SK-N-SH treated with all-trans-retinoic acid at 6 μM for 48 hours (cell line): Measurements from ENCODE around the gene BABAM2.

Source experiments
- ATAC-seq: fragments of 200-7000 bp; cut with Tn5 transposase; 3 replicates; pipeline ENCODE4 v1.9.1; 2020; ENCODE audit warnings: mild to moderate bottlenecking, moderate library complexity
- BACH2 ChIP-seq: fragments of 250-450 bp; sonication (Bioruptor Pico); IDR thresholded peaks from 2 replicates; pipeline ENCODE4 v1.9.0; 2021; ENCODE audit warnings: mild to moderate bottlenecking, borderline replicate concordance
- CSDC2 ChIP-seq: fragments of 250-450 bp; sonication (Bioruptor Pico); IDR thresholded peaks from 2 replicates; pipeline ENCODE4 v1.5.0; 2020; ENCODE audit warnings: mild to moderate bottlenecking, moderate library complexity
- ESRRG ChIP-seq: fragments of 250-450 bp; sonication (Bioruptor Pico); IDR thresholded peaks from 2 replicates; pipeline ENCODE4 v1.6.1; 2021; ENCODE audit warnings: mild to moderate bottlenecking
- OSR1 ChIP-seq: fragments of 250-450 bp; sonication (Bioruptor Pico); IDR thresholded peaks from 2 replicates; pipeline ENCODE4 v1.8.0; 2022; ENCODE audit warnings: moderate library complexity, mild to moderate bottlenecking, inconsistent platforms
- PPARA ChIP-seq: fragments of 250-450 bp; sonication (Bioruptor Pico); IDR thresholded peaks from 2 replicates; pipeline ENCODE4 v1.5.0; 2020; ENCODE audit warnings: mild to moderate bottlenecking, borderline replicate concordance
- RARB ChIP-seq: fragments of 250-450 bp; sonication (Bioruptor Pico); IDR thresholded peaks from 2 replicates; pipeline ENCODE4 v1.8.0; 2021; ENCODE audit warnings: mild to moderate bottlenecking, moderate library complexity
- SNAI2 ChIP-seq: fragments of 250-450 bp; sonication (Bioruptor Pico); IDR thresholded peaks from 2 replicates; pipeline ENCODE4 v1.5.0; 2020; ENCODE audit warnings: mild to moderate bottlenecking, moderate library complexity
- TCF4 ChIP-seq: fragments of 250-450 bp; sonication (Bioruptor Pico); IDR thresholded peaks from 2 replicates; pipeline ENCODE4 v1.8.0; 2021; ENCODE audit warnings: mild to moderate bottlenecking, moderate library complexity, borderline replicate concordance
- TOX ChIP-seq: fragments of 250-450 bp; sonication (Bioruptor Pico); IDR thresholded peaks from 2 replicates; pipeline ENCODE4 v1.8.0; 2021; ENCODE audit warnings: mild to moderate bottlenecking, moderate library complexity, borderline replicate concordance
- ZC3H10 ChIP-seq: fragments of 250-450 bp; sonication (Bioruptor Pico); IDR thresholded peaks from 2 replicates; pipeline ENCODE4 v1.5.1; 2021; ENCODE audit warnings: mild to moderate bottlenecking, moderate library complexity
- ZFP3 ChIP-seq: fragments of 250-450 bp; sonication (Bioruptor Pico); IDR thresholded peaks from 2 replicates; pipeline ENCODE4 v1.5.0; 2020; ENCODE audit warnings: mild to moderate bottlenecking, moderate library complexity
- ZFP30 ChIP-seq: fragments of 450-650 bp; formaldehyde crosslinking; IDR thresholded peaks from 2 replicates; pipeline ENCODE4 v1.5.0; 2022; ENCODE audit warnings: mild to moderate bottlenecking, moderate library complexity
- ZNF565 ChIP-seq: fragments of 450-650 bp; formaldehyde crosslinking; conservative IDR thresholded peaks from 2 replicates; pipeline ENCODE4 v1.5.0; 2020; ENCODE audit warnings: low read depth, mild to moderate bottlenecking, moderate library complexity
- ZNF70 ChIP-seq: fragments of 450-650 bp; formaldehyde crosslinking; IDR thresholded peaks from 2 replicates; pipeline ENCODE4 v1.5.0; 2020; ENCODE audit warnings: mild to moderate bottlenecking, moderate library complexity
- ZNF8 ChIP-seq: fragments of 450-650 bp; formaldehyde crosslinking; IDR thresholded peaks from 2 replicates; pipeline ENCODE4 v1.5.0; 2020; ENCODE audit warnings: mild to moderate bottlenecking, moderate library complexity
- TF ChIP-seq, protein P1 (sequence below): fragments of 250-450 bp; sonication (Bioruptor Pico); IDR thresholded peaks from 2 replicates; pipeline ENCODE4 v1.5.1; 2020; ENCODE audit warnings: low read depth, mild to moderate bottlenecking, moderate library complexity
- TF ChIP-seq, protein P2 (sequence below): fragments of 250-450 bp; sonication (Bioruptor Pico); IDR thresholded peaks from 2 replicates; pipeline ENCODE4 v1.8.0; 2020; ENCODE audit warnings: mild to moderate bottlenecking, moderate library complexity, borderline replicate concordance
- TF ChIP-seq, protein P3 (sequence below): fragments of 250-450 bp; sonication (Bioruptor Pico); IDR thresholded peaks from 2 replicates; pipeline ENCODE4 v1.5.0; 2020; ENCODE audit warnings: mild to moderate bottlenecking, moderate library complexity
- TF ChIP-seq, protein P4 (sequence below): fragments of 250-450 bp; sonication (Bioruptor Pico); IDR thresholded peaks from 2 replicates; pipeline ENCODE4 v1.8.0; 2021; ENCODE audit warnings: low read depth, mild to moderate bottlenecking, moderate library complexity, borderline replicate concordance

BABAM2 gene

DNA sequence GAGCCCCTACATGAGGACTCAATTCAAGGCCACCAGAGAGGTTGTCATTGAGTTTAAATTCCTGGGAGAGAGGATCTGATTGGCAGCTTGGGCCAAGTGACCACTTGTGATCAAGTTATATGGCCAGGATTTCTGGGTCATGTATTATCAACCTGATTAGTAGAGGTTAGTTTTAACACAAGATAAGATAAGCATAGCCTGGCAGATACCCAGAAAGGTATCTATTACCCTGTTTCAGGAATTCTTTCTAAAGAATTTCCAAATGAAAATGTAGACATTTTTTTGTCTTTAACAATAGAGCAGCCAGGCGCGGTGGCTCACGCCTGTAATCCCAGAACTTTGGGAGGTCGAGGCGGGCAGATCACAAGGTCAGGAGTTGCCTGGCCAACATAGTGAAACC is 50.5 kb downstream of the BABAM2 start:
- no peak for ATAC-seq
- no peak for TF ChIP-seq RARB (CRISPR knock-in tag)
- TF ChIP-seq ZNF565, result no peak
- TF ChIP-seq, protein P1, sequence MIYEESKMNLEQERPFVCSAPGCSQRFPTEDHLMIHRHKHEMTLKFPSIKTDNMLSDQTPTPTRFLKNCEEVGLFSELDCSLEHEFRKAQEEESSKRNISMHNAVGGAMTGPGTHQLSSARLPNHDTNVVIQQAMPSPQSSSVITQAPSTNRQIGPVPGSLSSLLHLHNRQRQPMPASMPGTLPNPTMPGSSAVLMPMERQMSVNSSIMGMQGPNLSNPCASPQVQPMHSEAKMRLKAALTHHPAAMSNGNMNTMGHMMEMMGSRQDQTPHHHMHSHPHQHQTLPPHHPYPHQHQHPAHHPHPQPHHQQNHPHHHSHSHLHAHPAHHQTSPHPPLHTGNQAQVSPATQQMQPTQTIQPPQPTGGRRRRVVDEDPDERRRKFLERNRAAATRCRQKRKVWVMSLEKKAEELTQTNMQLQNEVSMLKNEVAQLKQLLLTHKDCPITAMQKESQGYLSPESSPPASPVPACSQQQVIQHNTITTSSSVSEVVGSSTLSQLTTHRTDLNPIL (CRISPR knock-in tag), result no peak
- no peak for TF ChIP-seq ESRRG (CRISPR knock-in tag)
- TF ChIP-seq TOX (CRISPR knock-in tag), result no peak
- TF ChIP-seq PPARA (CRISPR knock-in tag), result no peak
- TF ChIP-seq OSR1 (CRISPR knock-in tag), result no peak
- no peak for TF ChIP-seq SNAI2 (CRISPR knock-in tag)
- TF ChIP-seq ZNF8 (CRISPR knock-in tag), result no peak

DNA sequence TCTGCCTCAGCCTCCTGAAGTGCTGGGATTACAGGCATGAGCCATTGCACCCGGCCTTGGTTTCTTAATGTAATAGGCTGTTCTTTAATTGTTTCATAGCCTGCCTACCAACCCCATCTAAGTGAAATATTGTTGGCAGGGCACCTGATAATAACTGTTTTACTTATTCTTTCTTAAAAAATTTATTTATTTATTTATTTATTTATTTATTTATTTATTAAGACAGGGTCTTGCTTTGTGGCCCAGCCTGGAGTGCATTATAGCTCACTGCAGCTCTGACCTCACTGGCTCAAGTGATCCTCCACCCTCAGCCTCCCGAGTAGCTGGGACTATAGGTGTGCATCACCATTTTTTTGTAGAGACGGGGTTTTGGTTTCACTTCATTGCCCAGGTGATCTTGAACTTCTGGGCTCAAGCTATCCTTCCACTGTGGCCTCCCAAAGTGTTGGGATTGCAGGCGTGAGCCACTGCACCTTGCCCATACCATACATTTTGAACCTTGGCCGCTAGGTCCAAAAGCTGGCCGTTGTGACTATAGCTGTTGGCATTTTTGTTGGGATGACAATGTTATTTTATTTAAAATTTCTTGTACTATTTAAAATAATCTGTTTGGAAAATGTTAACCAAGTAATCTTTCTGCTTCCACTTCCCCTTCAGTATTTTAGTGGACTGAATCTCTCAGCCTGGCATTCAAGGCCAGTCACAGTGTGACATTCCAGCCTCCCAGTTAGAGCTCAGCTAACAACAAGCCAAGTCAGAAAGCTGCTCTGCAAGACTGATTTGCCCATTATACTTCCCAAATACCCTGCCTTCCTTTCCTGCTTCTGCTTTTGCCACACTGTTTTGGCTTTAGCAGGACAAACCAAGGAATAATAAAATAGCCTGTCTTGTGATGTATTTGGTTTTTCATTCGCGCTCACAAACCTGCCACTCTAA is 52.4 kb downstream of the BABAM2 start:
- no peak for TF ChIP-seq ZNF565
- TF ChIP-seq TCF4 (CRISPR knock-in tag), result no peak
- TF ChIP-seq, protein P2, sequence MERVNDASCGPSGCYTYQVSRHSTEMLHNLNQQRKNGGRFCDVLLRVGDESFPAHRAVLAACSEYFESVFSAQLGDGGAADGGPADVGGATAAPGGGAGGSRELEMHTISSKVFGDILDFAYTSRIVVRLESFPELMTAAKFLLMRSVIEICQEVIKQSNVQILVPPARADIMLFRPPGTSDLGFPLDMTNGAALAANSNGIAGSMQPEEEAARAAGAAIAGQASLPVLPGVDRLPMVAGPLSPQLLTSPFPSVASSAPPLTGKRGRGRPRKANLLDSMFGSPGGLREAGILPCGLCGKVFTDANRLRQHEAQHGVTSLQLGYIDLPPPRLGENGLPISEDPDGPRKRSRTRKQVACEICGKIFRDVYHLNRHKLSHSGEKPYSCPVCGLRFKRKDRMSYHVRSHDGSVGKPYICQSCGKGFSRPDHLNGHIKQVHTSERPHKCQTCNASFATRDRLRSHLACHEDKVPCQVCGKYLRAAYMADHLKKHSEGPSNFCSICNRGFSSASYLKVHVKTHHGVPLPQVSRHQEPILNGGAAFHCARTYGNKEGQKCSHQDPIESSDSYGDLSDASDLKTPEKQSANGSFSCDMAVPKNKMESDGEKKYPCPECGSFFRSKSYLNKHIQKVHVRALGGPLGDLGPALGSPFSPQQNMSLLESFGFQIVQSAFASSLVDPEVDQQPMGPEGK (CRISPR knock-in tag), result no peak
- TF ChIP-seq ZC3H10 (CRISPR knock-in tag), result no peak
- TF ChIP-seq, protein P3, sequence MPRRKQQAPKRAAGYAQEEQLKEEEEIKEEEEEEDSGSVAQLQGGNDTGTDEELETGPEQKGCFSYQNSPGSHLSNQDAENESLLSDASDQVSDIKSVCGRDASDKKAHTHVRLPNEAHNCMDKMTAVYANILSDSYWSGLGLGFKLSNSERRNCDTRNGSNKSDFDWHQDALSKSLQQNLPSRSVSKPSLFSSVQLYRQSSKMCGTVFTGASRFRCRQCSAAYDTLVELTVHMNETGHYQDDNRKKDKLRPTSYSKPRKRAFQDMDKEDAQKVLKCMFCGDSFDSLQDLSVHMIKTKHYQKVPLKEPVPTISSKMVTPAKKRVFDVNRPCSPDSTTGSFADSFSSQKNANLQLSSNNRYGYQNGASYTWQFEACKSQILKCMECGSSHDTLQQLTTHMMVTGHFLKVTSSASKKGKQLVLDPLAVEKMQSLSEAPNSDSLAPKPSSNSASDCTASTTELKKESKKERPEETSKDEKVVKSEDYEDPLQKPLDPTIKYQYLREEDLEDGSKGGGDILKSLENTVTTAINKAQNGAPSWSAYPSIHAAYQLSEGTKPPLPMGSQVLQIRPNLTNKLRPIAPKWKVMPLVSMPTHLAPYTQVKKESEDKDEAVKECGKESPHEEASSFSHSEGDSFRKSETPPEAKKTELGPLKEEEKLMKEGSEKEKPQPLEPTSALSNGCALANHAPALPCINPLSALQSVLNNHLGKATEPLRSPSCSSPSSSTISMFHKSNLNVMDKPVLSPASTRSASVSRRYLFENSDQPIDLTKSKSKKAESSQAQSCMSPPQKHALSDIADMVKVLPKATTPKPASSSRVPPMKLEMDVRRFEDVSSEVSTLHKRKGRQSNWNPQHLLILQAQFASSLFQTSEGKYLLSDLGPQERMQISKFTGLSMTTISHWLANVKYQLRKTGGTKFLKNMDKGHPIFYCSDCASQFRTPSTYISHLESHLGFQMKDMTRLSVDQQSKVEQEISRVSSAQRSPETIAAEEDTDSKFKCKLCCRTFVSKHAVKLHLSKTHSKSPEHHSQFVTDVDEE (CRISPR knock-in tag), result no peak
- no peak for TF ChIP-seq BACH2 (CRISPR knock-in tag)
- no peak for TF ChIP-seq SNAI2 (CRISPR knock-in tag)
- no peak for TF ChIP-seq ZNF8 (CRISPR knock-in tag)
- TF ChIP-seq ZFP30 (CRISPR knock-in tag), result no peak
- no peak for TF ChIP-seq TOX (CRISPR knock-in tag)
- TF ChIP-seq OSR1 (CRISPR knock-in tag), result no peak
- TF ChIP-seq ZFP3 (CRISPR knock-in tag), result no peak
- no peak for ATAC-seq

DNA sequence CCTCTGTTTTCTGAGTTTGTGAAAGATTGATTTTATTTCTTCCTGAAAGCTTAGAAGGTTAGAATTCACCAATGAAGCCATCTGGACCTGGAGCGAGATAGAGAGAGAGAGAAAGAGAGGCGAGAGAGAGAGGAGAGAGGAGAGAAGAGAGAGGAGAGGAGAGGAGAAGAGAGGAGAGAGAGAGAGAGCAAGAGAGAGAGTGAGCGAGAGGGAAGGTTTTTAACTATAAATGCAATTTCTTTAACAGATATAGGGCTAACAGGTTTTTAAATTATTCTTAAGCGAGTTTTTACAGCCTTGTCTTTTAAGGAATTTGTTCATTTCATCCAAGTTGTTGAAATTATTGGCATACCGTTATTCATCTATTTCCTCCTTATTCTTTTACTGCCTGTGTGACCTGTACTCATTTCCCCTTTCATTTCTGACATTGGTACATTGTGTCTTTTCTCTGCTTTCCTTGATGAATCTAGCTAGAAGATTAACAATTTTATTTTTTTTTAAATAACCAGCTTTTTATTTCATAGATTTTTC is 56.1 kb downstream of the BABAM2 start:
- no peak for ATAC-seq
- TF ChIP-seq, protein P1 (CRISPR knock-in tag), result no peak
- TF ChIP-seq OSR1 (CRISPR knock-in tag) (no peak), ZNF70 (CRISPR knock-in tag) (no peak), ZC3H10 (CRISPR knock-in tag) (no peak), ESRRG (CRISPR knock-in tag) (no peak), ZNF8 (CRISPR knock-in tag) (no peak), RARB (CRISPR knock-in tag) (no peak), CSDC2 (CRISPR knock-in tag) (no peak), SNAI2 (CRISPR knock-in tag) (no peak)
- TF ChIP-seq, protein P4, sequence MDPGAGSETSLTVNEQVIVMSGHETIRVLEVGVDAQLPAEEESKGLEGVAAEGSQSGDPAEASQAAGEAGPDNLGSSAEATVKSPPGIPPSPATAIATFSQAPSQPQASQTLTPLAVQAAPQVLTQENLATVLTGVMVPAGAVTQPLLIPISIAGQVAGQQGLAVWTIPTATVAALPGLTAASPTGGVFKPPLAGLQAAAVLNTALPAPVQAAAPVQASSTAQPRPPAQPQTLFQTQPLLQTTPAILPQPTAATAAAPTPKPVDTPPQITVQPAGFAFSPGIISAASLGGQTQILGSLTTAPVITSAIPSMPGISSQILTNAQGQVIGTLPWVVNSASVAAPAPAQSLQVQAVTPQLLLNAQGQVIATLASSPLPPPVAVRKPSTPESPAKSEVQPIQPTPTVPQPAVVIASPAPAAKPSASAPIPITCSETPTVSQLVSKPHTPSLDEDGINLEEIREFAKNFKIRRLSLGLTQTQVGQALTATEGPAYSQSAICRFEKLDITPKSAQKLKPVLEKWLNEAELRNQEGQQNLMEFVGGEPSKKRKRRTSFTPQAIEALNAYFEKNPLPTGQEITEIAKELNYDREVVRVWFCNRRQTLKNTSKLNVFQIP (CRISPR knock-in tag), result no peak
